Panc1 (cell line): Measurements from ENCODE around the gene ZCCHC7.

Experiments
- POLR2AphosphoS5 ChIP-seq: IDR thresholded peaks from 2 replicates; pipeline ENCODE4 v1.6.1; 2012; ENCODE audit warnings: mild to moderate bottlenecking, low read depth, low read length, moderate library complexity
- TCF7L2 ChIP-seq: IDR thresholded peaks from 2 replicates; pipeline ENCODE4 v1.6.1; 2011; ENCODE audit warnings: mild to moderate bottlenecking, low read depth, low read length, inconsistent platforms
- TF ChIP-seq, protein P1 (sequence below): fragments of 450-650 bp; IDR thresholded peaks from 2 replicates; pipeline ENCODE4 v1.5.1; 2017; ENCODE audit warnings: mild to moderate bottlenecking
- TF ChIP-seq, protein P2 (sequence below), 2 experiments: IDR thresholded peaks; 2 replicates each; pipeline ENCODE4 v1.6.1; 2011 to 2012; ENCODE audit warnings: low read depth in 2 of 2, control low read depth in 1 of 2, low read length in 1 of 2, mild to moderate bottlenecking in 1 of 2, moderate library complexity in 1 of 2; ENCODE audit not compliant: insufficient read depth in 1 of 2

DNA sequence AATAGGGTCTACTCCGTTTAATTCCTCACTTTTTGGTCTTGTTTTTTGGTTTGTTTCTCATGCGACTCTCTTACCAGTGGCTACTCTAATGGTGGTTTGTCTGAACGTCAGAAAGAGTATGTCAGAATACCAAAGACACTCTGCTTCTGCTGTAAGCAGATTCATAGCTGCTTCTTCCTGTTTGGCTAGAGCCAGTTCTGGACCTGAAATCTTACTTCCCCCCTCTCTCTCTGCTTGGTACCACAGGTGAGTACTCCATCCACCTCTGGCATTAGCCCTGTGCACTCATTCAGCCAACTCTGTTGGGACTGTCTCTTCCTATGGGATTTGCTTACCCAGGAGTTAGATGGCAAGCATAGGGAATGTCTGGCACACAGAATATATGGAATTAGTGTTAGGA is 6.6 kb downstream of the ZCCHC7 start:
- TF ChIP-seq, protein P1, sequence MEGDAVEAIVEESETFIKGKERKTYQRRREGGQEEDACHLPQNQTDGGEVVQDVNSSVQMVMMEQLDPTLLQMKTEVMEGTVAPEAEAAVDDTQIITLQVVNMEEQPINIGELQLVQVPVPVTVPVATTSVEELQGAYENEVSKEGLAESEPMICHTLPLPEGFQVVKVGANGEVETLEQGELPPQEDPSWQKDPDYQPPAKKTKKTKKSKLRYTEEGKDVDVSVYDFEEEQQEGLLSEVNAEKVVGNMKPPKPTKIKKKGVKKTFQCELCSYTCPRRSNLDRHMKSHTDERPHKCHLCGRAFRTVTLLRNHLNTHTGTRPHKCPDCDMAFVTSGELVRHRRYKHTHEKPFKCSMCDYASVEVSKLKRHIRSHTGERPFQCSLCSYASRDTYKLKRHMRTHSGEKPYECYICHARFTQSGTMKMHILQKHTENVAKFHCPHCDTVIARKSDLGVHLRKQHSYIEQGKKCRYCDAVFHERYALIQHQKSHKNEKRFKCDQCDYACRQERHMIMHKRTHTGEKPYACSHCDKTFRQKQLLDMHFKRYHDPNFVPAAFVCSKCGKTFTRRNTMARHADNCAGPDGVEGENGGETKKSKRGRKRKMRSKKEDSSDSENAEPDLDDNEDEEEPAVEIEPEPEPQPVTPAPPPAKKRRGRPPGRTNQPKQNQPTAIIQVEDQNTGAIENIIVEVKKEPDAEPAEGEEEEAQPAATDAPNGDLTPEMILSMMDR, result no peak
- TF ChIP-seq POLR2AphosphoS5, result no peak
- TF ChIP-seq, protein P2, sequence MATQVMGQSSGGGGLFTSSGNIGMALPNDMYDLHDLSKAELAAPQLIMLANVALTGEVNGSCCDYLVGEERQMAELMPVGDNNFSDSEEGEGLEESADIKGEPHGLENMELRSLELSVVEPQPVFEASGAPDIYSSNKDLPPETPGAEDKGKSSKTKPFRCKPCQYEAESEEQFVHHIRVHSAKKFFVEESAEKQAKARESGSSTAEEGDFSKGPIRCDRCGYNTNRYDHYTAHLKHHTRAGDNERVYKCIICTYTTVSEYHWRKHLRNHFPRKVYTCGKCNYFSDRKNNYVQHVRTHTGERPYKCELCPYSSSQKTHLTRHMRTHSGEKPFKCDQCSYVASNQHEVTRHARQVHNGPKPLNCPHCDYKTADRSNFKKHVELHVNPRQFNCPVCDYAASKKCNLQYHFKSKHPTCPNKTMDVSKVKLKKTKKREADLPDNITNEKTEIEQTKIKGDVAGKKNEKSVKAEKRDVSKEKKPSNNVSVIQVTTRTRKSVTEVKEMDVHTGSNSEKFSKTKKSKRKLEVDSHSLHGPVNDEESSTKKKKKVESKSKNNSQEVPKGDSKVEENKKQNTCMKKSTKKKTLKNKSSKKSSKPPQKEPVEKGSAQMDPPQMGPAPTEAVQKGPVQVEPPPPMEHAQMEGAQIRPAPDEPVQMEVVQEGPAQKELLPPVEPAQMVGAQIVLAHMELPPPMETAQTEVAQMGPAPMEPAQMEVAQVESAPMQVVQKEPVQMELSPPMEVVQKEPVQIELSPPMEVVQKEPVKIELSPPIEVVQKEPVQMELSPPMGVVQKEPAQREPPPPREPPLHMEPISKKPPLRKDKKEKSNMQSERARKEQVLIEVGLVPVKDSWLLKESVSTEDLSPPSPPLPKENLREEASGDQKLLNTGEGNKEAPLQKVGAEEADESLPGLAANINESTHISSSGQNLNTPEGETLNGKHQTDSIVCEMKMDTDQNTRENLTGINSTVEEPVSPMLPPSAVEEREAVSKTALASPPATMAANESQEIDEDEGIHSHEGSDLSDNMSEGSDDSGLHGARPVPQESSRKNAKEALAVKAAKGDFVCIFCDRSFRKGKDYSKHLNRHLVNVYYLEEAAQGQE (IDR thresholded peaks at IDR 0.05; ENCODE audit: insufficient read depth in 1 of 2, low read depth in 2 of 2, low read length in 1 of 2), result no peak
- TF ChIP-seq TCF7L2, result no peak
